Endothelial cell (in vitro differentiated cells): ENCODE data around the gene WDR41. TPM values are rescaled to one million over a fixed set of nuclear protein-coding genes. Genes with fewer than 3 reads are reported as not detected.

Source experiments
- DNase-seq: peaks from one replicate; pipeline ENCODE4 v3.0.0; 2021; ENCODE audit warnings: low spot score
- H3K27ac Mint-ChIP-seq: one replicate; pipeline ENCODE4 v1.8.0; 2021; ENCODE audit warnings: mixed read lengths, inconsistent platforms; ENCODE audit not compliant: unreplicated experiment
- H3K27me3 Mint-ChIP-seq: one replicate; pipeline ENCODE4 v1.8.0; 2021; ENCODE audit warnings: mild to moderate bottlenecking, moderate library complexity, mixed read lengths, inconsistent platforms; ENCODE audit not compliant: unreplicated experiment
- H3K36me3 Mint-ChIP-seq: one replicate; pipeline ENCODE4 v1.8.0; 2021; ENCODE audit warnings: mild to moderate bottlenecking, low read depth, mixed read lengths, inconsistent platforms; ENCODE audit not compliant: unreplicated experiment
- H3K4me1 Mint-ChIP-seq: one replicate; pipeline ENCODE4 v1.8.0; 2021; ENCODE audit warnings: mild to moderate bottlenecking, mixed read lengths, inconsistent platforms; ENCODE audit not compliant: unreplicated experiment
- H3K4me3 Mint-ChIP-seq: one replicate; pipeline ENCODE4 v1.8.0; 2021; ENCODE audit warnings: mild to moderate bottlenecking, mixed read lengths, inconsistent platforms; ENCODE audit not compliant: unreplicated experiment
- H3K9me3 Mint-ChIP-seq: one replicate; pipeline ENCODE4 v1.8.0; 2021; ENCODE audit warnings: mixed read lengths, inconsistent platforms; ENCODE audit not compliant: unreplicated experiment
- CTCF ChIP-seq: fragments of 200-600 bp; sonication (generic); IDR thresholded peaks from one replicate; pipeline ENCODE4 v1.5.0; 2021; ENCODE audit warnings: antibody characterized with exemption; ENCODE audit not compliant: unreplicated experiment
- total RNA-seq: library from RNA; stranded (reverse); fragmentation: NEBNext Ultra II Directional; extraction: Animal tissue kit (Norgen Biotek cat#: 25700); gene quantifications from one replicate; pipeline ENCODE4 v1.2.1, GENCODE V29; 2021; ENCODE audit not compliant: unreplicated experiment

WDR41 gene
- total RNA-seq, 1 donor from 2014 or later, result 47.4 TPM

- Mint-ChIP-seq H3K4me3 (no peak overlapping the region), H3K27me3 (no peaks in the 10 kb centered on the region), H3K27ac (no peak overlapping the region), H3K36me3 (no peaks in the 10 kb centered on the region), H3K9me3 (no peaks in the 10 kb centered on the region), H3K4me1 (no peaks in the 10 kb centered on the region)
- DNase-seq, result no peak
- TF ChIP-seq CTCF, result no peak
Observed at GRCh38 chr5:77409870-77410621, 82.1 kb downstream of the WDR41 start.

GRCh38 chr5:77407152-77407551, 85.0 kb downstream of the WDR41 start:
- H3K4me3 Mint-ChIP-seq, result no peak overlapping the region
- no peak for TF ChIP-seq CTCF
- no peak overlapping the region for H3K27ac Mint-ChIP-seq
- no peak for DNase-seq
- H3K4me1 Mint-ChIP-seq, result no peaks in the 10 kb centered on the region
- no peaks in the 10 kb centered on the region for H3K36me3 Mint-ChIP-seq
- H3K9me3 Mint-ChIP-seq, result no peaks in the 10 kb centered on the region
- no peaks in the 10 kb centered on the region for H3K27me3 Mint-ChIP-seq

- Mint-ChIP-seq H3K27me3 (no peaks in the 10 kb centered on the region), H3K9me3 (no peaks in the 10 kb centered on the region), H3K4me1 (no peaks in the 10 kb centered on the region), H3K27ac (no peak overlapping the region), H3K36me3 (no peaks in the 10 kb centered on the region), H3K4me3 (no peak overlapping the region)
- DNase-seq, result no peak
- TF ChIP-seq CTCF, result no peak
Observed at GRCh38 chr5:77402796-77403195, 89.3 kb downstream of the WDR41 start.

GRCh38 chr5:77400645-77401044, 91.5 kb downstream of the WDR41 start:
- H3K27ac Mint-ChIP-seq, result no peak overlapping the region
- no peaks in the 10 kb centered on the region for H3K27me3 Mint-ChIP-seq

More at GRCh38 chr5:77400645-77401044, 91.5 kb downstream of the WDR41 start:
- Mint-ChIP-seq H3K4me3 (no peak overlapping the region), H3K4me1 (no peaks in the 10 kb centered on the region), H3K9me3 (no peaks in the 10 kb centered on the region), H3K36me3 (no peaks in the 10 kb centered on the region)
- TF ChIP-seq CTCF, result no peak
- no peak for DNase-seq
